GM18909 (cell line): Measurements from ENCODE around the gene HAND2.

ENCODE experiments used
- ATAC-seq: cut with Tn5 transposase; IDR thresholded peaks from one replicate; pipeline ENCODE4 v1.9.1; 2021; ENCODE audit warnings: mild to moderate bottlenecking; ENCODE audit not compliant: unreplicated experiment, poor library complexity

Gene HAND2

DNA sequence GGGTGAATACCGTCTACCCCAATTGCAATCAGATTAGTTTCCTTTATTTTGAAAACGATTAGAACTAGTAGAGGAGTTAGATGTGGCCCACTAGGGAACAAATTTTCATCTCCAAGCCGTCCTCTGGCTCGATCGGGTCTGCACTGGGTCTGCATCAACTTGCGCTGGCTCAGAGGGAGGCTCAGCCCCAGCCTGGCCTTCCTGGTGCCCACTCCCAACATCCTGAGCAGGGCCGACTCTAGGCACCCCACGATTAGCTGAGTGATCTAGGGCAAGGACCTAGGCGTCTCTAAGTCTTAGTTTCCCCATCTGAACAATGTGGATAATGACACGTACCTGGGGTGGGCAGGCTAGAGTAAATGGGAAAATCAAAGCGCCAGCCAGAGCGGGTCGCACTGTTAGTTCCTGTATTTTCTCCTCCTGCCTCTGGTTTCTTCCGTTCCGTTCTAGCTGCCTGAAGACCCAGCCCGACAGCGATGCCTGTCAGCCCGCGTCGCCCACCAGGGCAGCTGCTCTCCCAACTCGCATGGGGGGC is 7.7 kb upstream of the HAND2 start:
- no peak for ATAC-seq

- ATAC-seq: no peak
Observed at GRCh38 chr4:173536808-173537429, 6.9 kb upstream of the HAND2 start.

DNA sequence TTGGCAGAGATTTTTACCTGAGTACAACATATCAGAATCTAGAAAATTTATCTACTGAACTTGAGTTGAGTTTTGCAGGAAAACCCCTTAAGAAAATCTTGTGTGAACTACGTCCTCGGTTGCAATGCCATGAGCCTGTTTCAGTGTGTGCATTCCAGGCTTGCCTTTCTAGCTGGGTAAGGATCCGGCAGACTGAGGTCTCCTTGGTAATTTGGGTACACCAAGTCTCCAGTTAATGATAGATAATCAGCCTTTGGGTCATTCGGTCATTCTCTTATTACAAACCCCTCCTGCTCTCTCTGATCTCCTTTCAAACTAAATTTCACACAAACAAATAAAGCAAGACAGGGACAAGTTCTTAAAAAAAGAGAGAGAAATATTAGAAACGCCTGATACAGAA is 5.9 kb upstream of the HAND2 start:
- no peak for ATAC-seq

- ATAC-seq: no peak
Observed at GRCh38 chr4:173535165-173535902, 5.3 kb upstream of the HAND2 start.

GRCh38 chr4:173534434-173534833 is 4.4 kb upstream of the HAND2 start:
- ATAC-seq: no peak

DNA sequence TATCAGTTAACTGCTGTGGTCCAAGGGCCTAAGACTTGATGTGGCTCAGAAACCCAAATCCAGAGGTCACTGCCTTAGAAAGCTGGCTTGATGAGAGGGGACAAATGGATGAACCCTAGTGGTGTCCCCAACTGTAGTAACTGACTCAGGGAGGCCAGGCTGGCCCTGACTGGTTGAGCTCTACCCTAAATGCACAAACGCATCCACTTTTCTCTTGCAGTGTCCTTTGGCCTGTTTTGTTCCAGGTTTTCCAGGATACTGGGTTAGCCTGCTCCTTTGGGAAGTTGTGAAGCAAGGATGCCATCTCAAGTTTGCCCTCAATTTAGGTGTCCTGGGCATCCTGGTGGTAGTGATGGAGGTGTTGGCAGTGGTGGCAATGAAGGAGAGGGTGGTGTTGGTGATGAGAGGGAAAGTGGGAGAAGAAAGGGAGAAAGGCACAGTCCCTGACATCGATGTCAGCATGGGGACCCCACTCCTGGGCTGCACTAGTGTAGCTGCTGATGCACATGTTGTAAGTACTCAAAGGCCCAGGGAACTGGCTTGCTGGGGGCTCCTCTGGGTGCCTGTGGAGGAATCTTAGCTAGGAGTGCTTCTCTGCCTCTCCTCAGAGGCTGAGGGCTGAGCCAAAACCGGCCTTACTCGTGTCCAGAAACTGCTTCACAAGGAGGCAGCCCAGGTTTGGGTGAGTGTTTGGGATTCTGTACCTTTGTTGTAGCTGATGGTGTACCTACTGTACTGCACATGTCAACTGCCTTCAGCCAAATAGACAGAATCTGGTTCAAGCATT is 2.9 kb upstream of the HAND2 start:
- ATAC-seq: no peak

- ATAC-seq: no peak
Observed at GRCh38 chr4:173531086-173531965, 1.3 kb upstream of the HAND2 start.

DNA sequence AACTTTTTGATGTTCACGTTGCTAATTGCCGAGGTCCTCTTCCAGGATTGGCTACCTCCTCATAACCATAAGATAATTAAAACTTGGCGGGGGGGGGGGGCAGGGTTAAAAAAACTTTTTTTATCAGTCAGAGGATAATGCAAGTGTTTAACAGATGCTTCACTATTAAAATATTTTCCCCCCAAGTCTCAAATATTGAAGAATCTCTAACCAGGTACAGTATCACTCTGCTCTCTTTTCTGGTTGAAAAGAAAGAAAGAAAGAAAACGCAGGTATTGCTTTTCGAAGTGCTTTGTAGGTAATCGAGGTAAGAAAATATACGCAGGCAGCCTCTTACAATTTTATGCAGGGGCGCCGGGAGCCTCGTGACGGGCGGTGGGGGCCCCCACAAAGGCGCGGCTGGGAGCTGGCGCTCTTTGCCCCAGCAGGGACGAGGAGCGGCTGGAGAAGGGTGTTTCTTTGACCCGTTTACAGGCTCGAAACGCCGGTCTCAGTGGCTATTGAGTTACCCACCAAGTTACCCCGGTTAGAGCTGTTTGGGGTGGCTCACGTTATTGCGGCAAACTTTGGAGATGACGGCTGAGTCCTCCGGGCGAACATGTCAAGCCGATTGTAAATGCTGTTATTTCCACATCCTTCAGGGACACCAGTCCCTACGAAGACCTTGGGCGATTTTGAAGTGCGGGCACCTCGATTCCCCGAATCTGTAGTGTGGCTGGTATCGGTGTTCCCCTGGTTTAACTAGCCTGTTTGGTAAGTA is 477 bp upstream of the HAND2 start:
- ATAC-seq: no peak

GRCh38 chr4:173528378-173529321 is 1.4 kb downstream of the HAND2 start:
- ATAC-seq: no peak

GRCh38 chr4:173527103-173527891 is 2.7 kb downstream of the HAND2 start:
- ATAC-seq: no peak

DNA sequence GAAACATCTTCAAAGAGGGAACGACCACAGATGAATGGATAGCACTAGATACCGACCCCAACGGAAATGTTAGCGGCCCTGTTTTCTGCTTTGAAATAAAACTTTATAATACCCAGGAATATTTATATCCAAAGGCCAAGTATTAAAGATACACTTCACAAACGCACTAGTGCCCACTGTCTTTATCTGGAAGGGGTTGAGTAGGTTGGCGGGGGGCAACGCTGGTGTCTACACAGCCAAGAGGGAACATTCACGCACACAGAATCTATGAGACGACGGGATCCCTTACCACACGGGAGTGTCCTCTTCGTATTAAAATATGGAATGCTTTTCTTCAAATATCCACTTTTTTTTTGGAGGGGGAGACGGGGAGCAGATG is 3.3 kb downstream of the HAND2 start:
- no peak for ATAC-seq

DNA sequence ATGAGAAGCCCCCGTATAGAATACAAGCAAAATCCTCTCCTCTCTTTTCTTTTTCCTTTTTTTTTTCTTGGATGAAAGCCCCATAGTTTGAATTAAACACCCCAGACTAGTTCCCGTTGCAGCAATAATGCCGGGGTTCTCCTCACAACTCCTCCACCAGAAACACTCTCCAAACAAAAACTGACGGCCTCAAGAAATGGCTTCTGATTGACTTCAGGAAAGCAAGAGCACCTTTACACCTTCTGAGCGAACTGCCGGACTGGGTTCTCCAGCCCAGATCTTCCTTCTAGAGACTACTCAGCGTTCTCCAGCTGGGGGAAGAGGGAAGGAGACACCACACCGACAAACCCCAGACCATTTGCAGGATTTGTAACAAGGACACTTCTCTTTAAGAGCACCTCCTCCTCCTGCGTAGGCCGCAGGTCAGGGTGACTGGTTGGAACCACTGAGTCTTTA is 4.0 kb downstream of the HAND2 start:
- no peak for ATAC-seq

DNA sequence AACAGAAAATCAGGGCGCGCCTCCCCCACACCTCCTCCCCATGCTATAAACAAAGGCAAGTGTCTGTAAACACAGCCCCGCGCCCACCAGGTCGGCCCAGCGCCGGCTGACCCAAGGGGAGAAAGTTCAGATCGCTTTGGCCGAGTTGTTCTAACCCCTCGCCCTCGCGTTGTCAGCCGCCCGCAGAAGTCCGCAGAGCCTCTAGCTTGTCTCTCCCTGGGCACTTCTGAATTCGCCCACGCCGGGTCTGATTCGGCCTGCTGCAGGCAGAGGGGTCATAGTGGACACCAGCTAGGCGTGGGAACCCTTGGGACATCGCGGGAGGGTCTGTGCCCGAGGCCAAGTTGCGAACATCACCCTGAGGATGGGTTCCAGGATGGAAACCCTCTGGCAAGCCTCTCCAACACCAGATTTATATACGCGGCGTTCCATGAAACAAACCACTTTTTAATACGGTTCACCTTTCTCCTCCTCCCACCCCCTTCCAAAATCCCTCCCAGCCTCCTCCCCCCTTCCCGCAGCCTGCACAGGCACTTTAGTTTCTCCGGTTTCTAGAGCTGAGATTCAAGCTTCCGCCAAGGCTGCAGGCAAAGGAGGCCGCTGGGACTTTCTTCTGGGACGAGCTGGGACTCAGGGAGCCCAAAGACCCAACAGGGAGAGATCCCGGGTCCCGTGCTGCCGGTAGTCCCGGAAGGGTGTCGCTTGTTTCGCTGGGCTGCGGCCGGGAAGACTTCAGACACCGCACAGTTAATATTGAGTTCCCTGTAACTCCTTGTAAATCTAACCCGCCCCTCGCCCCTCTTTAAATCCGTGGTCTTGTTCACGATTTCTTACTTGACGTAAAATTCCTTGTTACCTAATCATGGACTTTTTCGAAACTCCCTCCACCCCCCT is 4.7 kb downstream of the HAND2 start:
- no peak for ATAC-seq

- ATAC-seq: no peak
Observed at GRCh38 chr4:173524218-173525117, 5.6 kb downstream of the HAND2 start.

- no peak for ATAC-seq
Observed at GRCh38 chr4:173522951-173523395, 7.1 kb downstream of the HAND2 start.
